HL-60/S4 (cell line): Measurements from ENCODE around the gene ITM2A.

Source experiments
- in situ Hi-C: fragments of 300-500 bp; cut with MboI; formaldehyde crosslinking; loops from 2 replicates; pipeline ENCODE4 v1.14.3; 2022; ENCODE audit warnings: low sequenced_read_pairs

ITM2A gene

DNA sequence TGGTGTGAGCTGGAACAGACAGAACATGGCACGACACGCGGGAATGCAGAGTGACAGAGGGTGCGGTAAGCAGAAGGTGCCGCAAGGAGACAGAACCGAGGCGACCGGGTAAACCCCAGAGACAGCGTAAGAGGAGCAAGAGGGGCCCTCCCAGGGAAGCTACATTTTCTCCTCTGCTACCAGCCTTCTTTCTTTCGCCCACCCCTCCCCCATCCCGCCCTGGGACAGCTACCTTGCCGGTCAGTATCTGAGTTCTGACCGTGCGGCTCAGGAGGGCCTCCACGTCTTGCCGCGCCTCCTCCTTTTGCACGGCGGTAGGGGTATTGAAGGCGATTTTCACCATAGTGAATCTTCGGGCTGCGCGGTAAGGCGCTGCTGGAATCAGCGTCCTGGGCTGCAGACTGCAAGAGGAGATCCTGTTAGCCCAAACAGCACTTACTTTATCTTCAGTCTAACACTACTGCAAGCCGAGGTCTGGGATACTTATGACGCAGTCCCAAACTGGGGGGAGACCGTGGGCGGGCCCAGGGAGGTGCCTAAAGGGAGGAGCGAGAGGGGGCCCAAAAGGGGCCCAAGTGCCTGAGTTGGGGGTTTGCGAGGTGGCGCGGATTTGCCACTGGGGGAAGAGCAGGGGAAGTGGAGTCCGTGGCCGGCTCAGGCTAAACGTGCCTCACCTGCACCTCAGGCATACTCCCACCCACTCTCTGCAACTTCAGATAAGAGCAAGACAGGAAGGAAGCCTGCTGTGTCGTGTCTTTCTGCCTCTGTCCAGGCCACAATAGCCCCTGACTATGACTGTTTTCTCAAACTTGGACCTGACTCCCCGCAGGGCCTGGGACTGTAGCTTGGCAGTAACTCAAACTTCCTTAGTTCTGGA is at the start of gene ITM2A:
TSS of gene ITM2A (minus strand) at position 462 of the 877 bp plus-strand sequence. CDS start at position 343, 119 bp downstream.
- in situ Hi-C loops = no loop called here

DNA sequence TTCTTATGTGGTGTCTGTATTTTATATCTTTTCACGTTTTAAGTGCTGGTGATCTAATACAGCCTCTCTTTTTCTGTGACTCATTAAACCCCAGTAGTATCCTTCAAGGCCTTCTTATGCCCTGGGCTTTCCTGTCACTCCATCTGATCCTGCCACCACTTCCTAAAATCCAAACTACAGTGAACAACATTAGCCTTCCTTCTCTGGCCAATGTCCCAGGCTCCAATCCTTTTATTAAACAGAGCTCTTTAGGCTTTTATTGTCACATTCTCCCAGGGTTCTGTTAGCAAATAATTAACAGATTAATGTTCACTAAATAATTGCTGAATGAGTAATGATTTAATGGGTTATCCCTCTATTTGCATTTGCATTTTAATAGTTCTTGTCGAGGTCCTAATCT is 47.9 kb upstream of the ITM2A start:
- in situ Hi-C loops = no loop called here

DNA sequence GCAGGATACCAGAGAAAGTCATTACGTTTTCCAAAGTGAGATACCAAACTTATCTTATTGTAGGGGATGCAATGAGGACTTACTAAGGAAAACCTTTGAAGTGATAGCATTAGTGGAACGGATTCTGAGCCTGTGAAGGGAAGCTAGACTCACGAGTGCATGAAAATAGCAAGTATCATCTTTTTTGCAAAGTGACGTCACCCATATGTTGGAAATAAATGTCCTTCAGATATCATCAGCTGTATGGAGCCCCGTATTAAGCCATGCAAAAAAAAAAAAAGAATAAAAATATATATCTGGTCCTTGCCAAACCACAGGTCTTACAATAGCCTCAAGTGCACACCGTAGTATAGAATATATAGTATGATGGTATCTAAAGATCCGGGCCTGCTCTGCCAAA is 46.8 kb upstream of the ITM2A start:
- in situ Hi-C loops = no loop called here

- in situ Hi-C loops = no loop called here
These were observed 45.8 kb upstream of the ITM2A start for GRCh38 chrX:79412972-79413371.

DNA sequence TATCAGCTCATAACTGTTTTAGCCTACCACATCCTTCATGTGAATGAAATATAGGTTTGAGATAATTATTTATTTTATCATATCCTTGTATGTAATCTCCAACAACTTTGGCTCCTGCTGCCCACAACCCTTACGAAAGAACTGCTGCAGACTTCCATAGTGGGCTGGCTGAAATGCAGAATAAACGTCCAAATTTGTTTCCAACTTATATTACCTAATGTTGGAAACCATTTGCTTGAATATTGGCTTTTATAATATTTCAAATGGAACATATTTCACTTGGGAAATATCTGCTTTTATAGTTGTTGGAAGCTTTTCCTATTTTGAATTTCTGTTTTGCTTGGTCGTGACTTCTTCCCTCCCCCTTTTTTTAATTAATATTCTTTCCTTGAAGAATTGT is 45.0 kb upstream of the ITM2A start:
- in situ Hi-C loops = no loop called here

DNA sequence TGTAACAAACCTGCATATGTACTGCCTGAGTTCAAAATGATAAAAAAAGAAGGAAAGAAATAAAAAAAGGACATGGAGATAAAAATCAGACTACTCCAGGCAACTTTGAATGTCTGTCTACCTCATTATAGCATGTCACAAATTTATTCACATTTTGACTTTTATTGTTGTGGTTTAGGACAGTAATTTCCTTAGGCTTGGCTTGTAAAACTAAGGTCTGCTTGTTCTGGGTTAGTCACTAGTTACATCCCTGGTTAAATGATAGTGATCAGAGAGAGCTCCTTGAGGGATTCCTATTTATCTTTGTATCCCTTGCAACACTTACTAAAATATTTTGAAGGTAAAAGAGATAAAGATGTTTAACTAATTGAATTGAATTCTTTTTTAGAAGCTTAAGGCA is 42.5 kb upstream of the ITM2A start:
- in situ Hi-C loops = no loop called here

DNA sequence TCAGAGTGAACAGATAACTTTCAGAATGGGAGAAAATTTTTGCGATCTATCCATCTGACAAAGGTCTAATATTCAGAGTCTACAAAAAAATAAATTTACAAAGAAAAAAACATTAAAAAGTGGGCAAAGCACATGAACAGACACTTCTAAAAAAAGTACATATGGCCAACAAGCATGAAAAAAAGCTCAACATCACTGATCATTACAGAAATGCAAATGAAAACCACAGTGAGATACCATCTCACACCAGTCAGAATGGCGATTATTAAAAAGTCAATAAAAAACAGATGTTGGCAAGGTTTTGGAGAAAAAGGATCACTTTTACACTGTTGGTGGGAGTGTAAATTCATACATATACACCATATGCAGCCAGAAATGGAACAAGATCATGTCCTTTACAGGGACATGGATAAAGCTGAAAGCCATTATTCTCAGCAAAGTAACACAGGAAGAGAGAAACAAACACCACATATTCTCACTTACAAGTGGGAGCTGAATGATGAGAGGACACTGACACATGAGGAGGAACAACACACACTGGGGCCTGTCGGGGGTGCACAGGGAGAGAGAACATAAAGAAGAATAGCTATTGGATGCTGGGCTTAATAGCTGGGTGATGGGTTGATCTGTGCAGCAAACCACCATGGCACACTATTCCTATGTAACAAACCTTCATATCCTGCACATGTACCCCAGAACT is 41.6 kb upstream of the ITM2A start:
- in situ Hi-C loops = no loop called here

GRCh38 chrX:79400623-79401022 is 33.5 kb upstream of the ITM2A start:
- in situ Hi-C loops = no loop called here

DNA sequence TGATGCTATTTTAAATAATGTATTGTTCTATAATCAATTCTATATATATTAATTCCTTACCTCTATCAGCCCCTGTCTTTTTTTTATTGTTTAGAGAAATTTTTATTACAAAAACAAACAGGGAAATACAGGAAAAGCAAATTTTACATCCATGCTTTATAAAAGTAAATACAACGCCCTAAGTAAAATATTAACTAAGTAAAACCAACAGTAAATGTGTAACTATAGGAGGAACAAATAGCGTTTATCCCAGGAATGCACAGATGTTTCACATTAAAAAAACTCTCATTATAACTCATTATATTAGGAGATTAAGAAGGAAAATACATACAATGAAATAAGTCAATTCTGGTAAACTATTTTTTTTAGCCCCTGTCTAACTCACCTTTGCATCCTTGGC is 8.2 kb upstream of the ITM2A start:
- in situ Hi-C loops = no loop called here

- in situ Hi-C loops = no loop called here
These were observed 4.5 kb upstream of the ITM2A start for GRCh38 chrX:79371640-79372039.

GRCh38 chrX:79371101-79371500 is 4.0 kb upstream of the ITM2A start:
- in situ Hi-C loops = no loop called here

GRCh38 chrX:79369871-79370270 is 2.7 kb upstream of the ITM2A start:
- in situ Hi-C loops = no loop called here

DNA sequence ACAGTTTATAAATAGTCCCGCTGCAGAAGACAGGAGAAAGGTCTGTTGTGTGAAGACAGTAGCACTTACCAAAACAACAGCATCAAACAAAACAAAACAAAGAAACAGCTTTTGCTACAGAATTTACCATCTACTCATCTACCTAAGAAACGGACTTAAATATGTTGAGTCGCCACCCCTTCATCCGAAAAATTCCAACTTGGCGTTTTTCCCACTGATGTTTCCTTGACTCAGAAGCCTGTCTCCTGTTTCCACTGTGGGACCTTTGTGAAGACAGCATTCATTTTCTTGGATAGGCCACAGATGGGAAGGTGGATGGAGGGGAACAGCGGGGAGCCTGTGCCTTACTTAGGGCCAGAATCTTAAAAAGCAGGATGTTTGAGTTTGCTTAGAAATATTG is 1.3 kb upstream of the ITM2A start:
- in situ Hi-C loops = no loop called here

DNA sequence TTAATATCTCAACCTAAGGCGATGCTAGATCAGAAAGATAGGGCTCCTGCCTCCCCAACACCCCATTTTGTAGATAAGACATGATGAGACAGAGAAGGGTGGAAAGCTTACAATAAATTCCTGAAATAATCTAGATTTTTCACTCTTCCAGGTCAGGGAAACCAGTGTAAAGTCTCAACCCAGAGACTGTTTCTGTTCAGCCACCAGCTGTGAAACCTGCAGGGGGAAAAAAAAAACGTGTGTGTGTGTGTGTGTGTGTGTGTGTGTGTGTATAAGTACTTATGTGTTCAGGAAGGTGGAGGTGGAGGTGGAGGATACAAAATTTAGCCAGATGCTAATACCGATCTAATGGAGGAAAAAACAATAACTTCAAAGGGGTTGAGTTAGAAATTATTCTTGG is 773 bp upstream of the ITM2A start:
- in situ Hi-C loops = no loop called here

DNA sequence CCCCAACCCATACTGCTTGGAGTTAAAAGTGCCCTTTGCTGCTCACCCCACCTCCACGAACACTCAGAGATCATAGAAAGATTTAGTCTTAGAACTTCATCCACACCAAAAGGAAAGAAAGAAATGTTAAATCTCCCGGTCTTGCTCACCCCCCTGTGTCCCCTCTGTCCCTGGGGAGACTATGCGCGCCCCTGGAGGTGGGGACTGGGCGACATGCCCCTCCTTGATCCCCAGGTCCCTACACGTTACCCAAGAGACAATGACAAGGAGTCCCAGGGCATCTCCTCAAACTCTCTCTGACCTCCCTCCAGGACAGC is 620 bp downstream of the ITM2A start:
- in situ Hi-C loops = no loop called here

DNA sequence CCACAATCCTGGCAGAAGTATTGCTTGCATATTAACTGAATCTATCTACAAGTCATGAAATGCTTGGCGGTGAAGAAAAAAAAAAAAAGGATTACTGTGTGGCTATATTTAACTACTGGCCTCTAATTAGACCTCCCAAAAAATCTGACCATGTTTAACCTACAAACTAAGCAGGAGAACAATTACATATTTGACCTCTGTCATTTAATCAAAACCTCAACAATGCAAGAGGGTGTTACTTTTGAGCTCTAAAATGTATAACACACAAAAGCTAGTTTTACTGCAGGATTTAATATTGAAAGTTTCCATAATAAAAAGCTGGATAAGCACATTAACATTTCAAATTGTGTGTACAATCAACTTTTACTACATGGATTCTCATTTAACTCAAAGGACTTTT is 1.5 kb downstream of the ITM2A start:
- in situ Hi-C loops = no loop called here

DNA sequence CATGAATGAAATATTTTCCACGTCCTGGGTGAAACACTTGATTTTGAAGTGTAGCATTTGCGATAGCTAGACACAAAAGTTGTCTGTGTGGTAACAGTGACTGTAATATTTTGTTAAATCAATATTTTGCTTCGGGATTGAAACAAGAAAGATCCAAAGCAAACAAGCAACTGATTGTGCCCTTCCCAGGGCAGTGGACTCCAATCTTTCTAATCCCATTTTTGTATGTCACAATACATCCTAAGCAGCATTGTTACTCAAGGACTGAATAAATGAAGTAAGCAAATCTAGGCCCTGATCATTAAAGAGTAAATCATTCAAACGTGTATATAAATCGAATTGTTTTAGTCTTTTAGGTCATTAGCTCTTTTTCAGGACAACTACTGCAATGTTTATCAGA is 2.8 kb downstream of the ITM2A start:
- in situ Hi-C loops = no loop called here

GRCh38 chrX:79361192-79361870 is 5.8 kb downstream of the ITM2A start:
- in situ Hi-C loops = no loop called here

GRCh38 chrX:79336869-79337815 is 30.0 kb downstream of the ITM2A start:
- in situ Hi-C loops = no loop called here

GRCh38 chrX:79330022-79330421 is 37.1 kb downstream of the ITM2A start:
- in situ Hi-C loops = no loop called here
